ENCODE results near the gene PLTP.
"Not testable (repeated sequence)": the region's sequence is repeated elsewhere in the genome, so short reads cannot be mapped to it uniquely, and the experiment has no call there.

Gene PLTP

DNA sequence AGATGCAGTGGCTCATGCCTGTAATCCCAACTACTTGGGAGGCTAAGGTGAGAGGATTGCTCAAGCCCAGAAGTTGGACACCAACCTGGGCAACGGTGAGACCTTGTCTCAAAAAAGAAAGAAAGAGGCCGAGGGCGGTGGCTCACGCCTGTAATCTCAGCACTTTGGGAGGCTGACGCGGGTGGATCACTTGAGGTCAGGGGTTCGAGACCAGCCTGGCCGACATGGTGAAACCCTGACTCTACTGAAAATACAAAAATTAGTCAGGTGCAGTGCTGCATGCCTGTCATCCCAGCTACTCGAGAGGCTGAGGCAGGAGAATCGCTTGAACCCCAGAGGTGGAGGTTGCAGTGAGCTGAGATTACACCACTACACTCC is 37.9 kb downstream of the PLTP start:
- DNase-seq (ENCODE audit: low read depth) = not testable (repeated sequence)

DNA sequence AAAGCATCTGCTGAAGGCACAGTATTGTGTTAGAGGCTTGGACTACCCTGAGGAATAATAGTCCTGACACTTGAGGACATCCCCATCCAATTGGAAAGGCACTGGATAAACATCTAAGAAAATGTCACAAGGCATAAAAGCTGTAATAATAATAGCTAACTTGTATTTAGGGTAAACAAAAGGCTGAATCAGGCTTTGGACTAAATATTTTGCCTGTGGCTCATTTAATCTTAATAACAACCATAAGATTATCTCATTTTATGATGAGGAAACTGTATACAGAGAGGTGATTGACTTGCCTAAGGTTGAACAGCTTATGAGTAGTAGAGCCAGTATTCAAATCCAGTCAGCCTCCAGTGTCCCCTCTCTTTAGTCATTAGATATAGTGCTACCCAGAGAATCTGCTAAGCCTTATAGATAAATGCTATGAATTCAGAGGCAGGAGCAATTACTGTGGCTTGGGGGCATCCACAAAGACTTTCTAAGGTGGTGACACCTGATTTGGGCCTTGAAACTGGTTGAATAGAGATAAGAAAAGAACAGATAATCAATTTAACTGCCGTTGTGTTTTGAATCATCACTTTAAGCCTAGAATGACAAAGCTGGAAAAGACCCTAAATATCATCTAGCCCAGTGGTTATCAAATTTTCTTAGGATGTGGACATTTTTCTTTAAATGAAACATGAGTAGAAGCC is 38.4 kb downstream of the PLTP start:
- no peak for DNase-seq (ENCODE audit: low read depth)

DNA sequence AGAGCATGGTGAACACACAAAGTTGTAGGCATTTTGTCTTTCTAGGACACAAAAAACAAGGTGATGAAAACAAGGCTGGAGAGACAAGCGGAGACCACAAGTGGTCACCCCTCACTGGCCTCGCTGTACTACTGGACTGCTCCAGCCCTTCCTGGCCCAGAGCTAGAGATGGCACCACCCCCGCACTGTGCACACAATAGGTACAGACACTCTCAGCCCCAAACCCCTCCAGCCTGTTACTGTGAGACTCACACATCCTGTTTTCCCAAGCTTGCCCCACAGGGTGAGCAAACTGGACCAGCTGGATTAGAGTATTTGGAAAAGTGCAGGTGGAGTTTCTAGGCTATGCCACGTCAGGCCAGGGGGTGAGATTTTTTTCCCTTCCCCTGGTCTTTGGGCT is 39.3 kb downstream of the PLTP start:
- DNase-seq (ENCODE audit: low read depth) = no peak

DNA sequence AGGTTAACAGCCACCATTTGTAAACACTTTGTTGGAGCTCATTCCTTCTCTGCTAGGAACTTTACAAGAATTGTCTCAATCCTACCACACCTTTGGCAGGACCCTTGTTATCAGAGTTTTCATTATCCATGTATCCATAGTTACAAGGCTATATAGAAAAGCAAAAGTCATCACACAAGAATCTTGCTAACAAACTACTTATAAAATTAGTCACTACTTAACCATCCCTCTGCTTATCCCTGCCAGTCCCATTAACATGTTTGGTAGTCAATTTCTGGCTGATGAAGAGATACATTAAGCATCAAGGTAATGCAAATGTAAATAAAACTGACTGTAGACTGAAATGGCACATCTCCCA is 44.2 kb downstream of the PLTP start:
- no peak for DNase-seq (ENCODE audit: low read depth)

DNA sequence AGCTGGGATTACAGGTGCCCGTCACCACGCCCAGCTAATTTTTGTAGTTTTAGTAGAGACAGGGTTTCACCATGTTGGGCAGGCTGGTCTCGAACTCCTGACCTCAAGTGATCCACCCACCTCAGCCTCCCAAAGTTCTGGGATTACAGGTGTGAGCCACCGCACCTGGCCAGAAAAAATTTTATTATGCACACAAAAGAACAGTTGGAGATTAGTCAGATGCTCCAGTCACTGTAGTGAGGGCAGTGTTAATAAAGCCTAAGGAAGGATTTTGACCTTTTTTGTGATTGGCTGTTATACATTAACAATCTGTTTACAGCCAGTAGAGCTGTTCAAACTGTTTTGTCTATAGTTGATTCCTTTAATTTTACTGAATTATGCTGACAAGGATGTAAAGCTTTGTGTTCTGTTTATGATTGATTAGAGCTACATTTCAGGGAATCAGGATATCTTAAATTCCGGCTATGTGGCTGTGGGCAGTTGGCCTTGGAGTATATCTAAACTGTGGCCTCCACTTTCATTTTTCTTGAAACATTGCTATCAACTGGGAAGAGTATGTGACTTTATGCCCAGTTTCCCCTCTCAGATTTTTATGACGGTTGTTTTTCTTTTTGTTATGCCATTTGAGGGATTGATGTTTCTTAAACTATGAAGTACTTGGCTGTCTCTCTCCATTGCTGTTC is 44.7 kb downstream of the PLTP start:
- no peak for DNase-seq (ENCODE audit: low read depth)

DNA sequence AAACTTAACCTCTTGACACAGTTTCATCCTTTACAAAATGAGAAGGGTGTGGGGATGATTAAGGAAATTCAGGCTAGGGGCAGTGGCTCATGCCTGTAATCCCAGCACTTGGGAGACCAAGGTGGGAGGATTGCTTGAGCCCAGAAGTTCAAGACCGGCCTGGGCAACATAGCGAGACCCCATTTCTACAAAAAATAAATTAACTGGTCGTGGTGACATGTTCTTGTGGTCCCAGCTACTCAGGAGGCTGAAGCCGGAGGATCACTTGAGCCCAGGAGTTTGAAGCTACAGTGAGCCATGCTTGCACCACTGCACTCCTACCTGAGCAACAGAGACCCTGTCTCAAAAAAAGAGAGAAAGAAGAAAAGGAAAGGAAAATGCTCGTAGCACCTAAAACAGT is 45.5 kb downstream of the PLTP start:
- no peak for DNase-seq (ENCODE audit: low read depth)

DNA sequence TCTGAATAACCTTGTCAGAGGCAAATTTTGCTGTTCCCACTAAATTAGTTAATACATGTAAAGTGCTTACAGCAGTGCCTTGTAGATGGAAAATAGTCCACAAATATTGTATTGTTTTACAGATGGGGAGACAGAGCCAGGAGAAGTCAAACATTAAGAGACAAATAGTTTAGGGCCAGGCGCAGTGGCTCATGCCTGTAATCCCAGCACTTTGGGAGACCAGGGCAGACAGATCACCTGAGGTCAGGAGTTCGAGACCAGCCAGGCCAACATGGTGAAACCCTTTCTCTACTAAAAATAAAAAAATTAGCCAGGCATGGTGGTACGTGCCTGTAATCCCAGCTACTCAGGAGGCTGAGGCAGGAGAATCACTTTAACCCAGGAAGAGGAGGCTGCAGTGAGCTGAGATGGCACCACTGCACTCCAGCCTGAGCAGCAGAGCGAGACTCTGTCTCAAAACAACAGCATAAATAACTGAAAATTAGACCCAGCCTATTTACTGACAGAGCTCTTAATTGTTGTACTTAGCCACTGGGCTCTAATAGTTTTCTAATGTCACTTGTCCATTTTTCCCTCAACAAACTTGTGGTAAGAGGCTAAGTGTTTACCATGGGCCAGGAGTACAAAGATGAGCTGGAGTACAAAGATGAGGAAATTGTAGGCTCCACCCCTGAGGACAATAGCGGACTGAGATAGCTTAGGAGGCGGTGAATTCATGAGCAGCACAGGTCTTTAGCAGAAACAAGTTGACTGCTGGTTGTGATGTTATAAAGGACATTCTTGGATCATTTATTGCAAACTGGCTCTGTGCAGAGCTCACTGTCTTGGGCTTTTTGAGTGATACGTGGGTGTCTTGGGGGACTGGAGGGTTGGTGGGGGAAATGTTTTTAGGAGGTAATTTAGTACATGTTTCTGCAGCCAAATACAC is 48.1 kb downstream of the PLTP start:
- no peak for DNase-seq (ENCODE audit: low read depth)

DNA sequence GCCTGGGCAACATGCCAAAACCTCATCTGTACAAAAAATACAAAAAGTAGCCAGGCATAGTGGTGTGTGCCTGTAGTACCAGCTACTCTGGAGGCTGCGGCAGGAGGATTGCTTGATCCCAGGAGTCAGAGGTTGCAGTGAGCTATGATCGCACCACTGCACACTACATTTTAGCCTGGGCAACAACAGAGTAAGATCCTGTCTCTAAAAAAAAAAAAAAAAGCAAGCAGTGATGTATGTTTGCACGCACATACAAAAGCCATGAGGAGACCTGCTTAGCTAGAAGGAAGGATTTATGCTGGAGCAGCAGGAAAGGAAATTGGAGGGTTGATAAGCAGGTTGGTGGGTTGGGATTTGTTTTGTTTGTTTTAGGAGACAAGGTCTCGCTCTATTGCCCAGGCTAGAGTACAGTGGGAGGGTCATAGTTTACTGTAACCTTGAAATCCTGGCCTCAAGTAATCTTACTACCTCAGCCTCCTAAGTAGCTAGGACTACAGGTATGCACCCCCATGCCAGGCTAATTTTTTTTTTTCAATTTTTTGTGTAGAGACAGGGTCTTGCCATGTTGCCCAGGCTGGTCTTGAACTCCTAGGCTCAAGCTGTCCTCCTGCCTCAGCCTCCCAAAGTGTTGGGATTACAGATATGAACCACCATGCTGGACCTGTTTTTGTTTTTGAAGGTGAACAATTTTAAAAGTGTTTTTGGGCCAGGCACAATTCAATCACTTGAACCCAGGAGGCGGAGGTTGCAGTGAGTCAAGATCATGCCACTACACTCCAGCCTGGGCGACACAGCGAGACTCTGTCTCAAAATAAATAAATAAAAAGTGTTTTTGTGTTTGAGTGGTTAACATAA is 50.5 kb downstream of the PLTP start:
- no peak for DNase-seq (ENCODE audit: low read depth)

DNA sequence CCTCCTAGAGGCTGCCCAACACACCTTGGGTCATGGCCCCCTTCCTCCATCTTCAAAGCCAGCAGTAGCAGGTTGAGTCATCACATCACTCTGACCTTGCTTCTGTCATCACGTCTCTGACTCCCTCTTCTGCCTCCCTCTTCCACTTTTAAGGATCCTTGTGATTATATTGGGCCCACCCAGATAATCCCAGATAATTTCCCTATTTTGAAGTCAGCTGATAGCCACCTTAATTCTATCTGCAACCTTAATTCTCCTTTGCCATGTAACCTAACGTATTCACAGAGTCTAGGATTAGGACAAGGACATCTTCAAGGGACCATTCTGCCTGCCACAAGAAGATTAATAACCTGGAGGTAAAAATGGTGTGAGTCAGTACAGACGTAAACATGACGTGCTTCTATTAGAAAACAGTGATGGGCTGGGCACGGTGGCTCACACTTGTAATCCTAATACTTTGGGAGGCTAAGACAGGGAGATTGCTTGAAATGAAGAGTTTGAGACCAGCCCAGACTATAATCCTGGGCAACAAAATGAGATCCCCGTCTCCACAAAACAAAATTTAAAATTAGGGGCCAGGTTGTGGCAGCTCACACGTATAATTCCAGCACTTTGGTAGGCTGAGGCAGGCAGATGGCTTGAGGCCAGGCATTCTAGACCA is 51.3 kb downstream of the PLTP start:
- no peak for DNase-seq (ENCODE audit: low read depth)

DNA sequence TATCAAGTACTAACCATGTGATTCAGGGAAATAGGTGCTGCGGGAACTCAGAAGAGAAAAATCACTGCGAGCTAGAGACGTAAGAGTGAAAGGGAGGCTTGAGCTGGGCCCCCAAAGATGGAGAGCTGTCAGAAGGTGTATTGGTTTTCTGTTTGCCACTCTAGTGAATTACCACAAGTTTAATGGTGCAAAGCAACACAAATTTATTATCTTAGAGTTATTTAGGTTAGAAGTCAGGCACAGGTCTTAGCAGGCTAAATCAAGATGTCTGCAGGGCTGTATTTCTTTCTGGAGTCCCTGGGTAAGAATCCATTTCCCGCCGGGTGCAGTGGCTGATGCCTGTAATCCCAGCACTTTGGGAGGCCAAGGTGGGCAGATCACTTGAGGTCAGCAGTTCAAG is 52.0 kb downstream of the PLTP start:
- no peak for DNase-seq (ENCODE audit: low read depth)

DNA sequence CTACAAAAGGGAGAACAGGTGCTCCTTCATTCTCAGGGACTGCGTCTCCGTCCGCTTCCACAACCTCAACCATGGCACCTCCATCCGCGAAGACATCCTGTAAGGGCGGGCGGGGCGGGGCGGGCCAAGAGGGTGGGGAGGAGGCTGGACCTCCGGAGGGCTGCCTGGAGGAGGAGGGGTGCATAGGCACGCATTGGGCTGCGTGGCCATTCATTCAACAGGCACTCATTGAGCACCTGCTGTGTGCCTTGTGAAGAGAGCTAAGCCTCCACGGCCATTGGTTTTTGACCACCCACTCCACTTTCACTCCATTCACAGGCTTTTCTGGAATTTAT is 54.1 kb downstream of the PLTP start:
- DNase-seq (ENCODE audit: low read depth) = no peak

DNA sequence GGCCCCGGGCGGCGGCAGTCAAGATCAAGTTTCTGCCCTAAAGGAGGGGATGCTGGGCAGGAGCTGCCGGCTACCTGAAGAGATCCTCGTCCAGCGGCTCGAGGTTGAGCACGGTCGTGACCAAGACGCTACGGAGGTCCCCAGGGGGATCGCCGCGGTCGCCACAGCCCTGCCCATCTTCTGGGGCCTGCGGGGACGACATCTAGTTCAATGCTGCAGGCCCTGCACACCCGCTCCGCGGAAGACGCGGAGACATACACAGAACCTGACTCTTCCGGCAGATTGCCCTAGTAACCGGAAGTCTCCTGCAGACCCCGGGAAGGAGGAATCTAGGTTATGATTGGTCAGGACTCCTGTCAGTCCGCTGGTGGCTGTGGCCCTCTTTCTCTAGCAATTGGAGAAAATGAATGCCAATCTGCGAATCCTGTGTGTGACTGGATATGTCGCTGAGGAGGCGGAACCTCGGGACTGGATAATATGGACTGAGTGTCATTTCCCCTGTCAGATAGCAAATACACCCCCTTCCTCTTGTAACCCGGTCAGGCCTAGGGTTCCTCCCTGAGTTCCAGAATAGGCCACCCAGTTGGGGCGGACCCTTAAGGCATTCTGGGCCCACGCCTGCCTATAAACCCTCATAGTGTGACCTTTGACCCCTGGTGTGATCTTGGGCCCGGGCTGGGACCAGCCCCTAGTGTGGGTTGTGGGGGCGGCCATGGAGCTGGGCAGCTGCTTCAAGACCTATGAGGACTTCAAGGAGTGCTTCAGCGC is 54.7 kb downstream of the PLTP start, which contains the start of the genes ACOT8 and ZSWIM3:
Gene ACOT8 (minus strand): TSS at position 279 of the 768 bp plus-strand sequence. CDS start 77 bp downstream, at position 202.
Gene ZSWIM3 (plus strand): TSS at position 501 of the 768 bp plus-strand sequence. CDS start 212 bp downstream, at position 713.
- peak; percentile 100 for DNase-seq (ENCODE audit: low read depth)

DNA sequence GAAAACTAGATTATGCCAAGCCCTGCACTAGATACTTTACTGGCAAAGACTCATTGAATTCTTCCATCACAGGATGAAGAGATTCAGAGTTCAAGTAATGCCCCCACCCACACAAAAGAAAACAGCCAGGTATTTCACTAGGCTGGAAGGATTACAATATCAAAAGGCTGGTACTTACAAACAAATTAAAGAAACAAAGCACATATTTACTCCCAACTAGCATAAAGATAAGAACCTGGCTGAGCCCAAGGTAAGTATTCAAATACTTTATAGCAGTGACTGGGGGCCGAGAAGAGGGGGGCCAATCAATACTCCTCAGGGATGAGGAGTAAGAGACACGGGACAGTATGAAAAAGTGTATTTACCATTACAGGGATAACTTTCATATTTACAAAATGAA is 58.5 kb downstream of the PLTP start:
- DNase-seq (ENCODE audit: low read depth) = no peak

DNA sequence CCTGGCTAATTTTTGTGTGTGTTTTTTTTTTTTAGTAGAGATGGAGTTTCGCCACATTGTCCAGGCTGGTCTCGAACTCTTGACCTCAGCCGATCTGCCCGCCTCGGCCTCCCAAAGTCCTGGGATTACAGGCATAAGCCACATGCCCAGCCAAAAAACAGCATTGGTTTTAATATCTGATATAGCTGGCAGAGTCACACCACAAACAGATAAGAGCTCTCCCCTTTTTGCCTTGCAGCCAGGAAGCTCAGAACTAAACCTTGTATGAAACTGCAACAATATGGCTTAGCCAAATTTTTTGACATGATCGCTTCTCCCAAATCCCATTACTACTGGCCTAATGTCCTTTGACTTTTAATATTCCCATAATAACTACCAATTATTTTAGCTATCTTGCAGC is 59.6 kb downstream of the PLTP start:
- DNase-seq (ENCODE audit: low read depth) = no peak

DNA sequence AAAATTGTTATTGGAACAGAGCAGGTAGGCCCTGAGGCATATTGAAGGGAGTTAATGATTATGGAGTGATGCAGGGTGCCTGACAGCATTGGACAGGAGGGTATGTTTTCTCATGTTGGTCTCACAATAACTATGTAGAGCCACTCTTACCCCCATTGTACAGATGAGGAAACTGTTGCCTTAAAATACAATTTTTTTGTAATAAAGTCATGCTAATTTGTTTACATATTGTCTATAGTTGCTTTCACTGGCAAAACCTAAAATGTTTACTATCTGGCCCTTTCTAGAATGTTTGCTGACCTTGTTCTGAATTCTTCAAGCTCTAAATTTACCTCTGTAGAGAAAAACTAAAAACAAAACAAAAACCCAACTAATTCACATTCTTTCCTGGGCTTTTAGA is 60.5 kb downstream of the PLTP start:
- DNase-seq (ENCODE audit: low read depth) = no peak

DNA sequence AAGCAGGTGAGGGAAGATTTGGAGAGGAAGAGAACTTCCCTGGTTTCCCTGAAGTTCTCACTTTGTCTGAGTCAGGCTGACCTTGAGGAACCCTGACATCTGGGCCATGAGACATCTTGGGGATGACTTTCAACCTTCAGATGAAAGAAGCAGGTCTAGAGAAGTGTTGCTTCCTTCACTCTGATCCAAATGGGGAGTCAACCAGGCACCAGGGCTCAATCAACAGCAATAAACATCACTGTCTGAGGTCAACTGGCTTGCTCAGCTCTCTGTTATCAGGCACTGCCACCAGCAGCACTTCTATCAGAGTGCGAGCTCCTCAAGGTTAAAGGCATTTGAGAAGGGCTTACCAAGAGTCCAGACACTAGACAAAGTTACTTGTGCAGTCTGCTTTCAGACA is 61.0 kb downstream of the PLTP start:
- no peak for DNase-seq (ENCODE audit: low read depth)

DNA sequence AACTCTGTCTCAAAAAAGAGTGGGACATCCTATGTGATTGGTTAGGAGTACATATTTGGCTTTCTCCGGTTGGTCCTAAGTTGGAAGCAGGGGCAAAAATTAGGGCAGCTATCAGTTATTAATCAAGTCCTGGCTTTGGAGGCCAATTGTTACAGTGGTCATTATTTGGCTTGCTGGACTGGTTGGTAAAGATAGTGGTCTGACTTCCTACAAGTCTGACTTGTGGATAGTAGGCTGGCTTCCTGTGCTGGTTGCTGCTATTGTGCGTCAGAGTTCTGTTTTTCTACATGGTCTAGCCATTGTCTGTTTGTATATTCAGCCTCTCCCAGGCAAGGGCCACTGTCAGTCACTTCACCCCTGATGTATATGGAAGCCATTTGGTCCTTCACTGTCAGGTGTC is 61.7 kb downstream of the PLTP start:
- DNase-seq (ENCODE audit: low read depth) = no peak

DNA sequence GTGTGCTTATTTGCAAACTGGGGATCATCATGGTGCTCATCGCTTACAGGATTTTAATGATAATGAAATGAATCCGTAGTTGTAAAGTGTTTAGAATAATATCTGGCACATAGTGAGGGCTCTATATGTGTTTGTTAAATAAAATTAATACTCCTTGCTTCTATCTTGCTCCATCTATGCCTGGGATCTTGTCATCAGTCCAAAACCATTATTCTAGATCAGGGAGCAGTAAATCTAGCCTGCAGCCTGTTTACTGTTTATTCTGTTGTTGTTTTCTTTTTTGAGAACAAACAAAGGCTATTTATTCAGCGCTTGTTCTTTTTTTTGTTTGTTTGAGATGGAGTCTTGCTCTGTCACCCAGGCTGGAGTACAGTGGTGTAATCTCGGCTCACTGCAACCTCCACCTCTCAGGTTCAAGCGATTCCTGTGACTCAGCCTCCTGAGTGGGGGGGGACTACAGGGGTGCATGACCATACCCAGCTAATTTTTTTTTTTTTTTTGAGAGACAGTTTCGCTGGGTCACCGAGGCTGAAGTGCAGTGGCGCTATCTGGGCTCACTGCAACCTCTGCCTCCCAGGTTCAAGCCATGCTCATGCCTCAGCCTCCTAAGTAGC is 62.9 kb downstream of the PLTP start:
- DNase-seq (ENCODE audit: low read depth) = no peak
